ENCODE measurements around the gene MINDY4. TPM values are rescaled to one million over a fixed set of nuclear protein-coding genes. Genes with fewer than 3 reads are reported as not detected.

Gene MINDY4
- total RNA-seq, 1 donor, result 10.5 TPM

- no peak for TF ChIP-seq CTCF (IDR thresholded peaks at IDR 0.05; ENCODE audit: extremely low read depth, low read depth, low read length)
- no peak overlapping the region for H3K4me3 ChIP-seq (ENCODE audit: insufficient read depth, low read length)
- no peaks in the 10 kb centered on the region for H3K9me3 ChIP-seq (ENCODE audit: low read depth, low read length)
- H3K27me3 ChIP-seq (ENCODE audit: insufficient read depth, low read length), result peaks cover 20% of the 10 kb centered on the region
- H3K36me3 ChIP-seq (ENCODE audit: insufficient read depth, low read length), result no peaks in the 10 kb centered on the region
- no peaks in the 10 kb centered on the region for H4K20me1 ChIP-seq (ENCODE audit: insufficient read depth, low read length)
- no peak overlapping the region for H3K4me2 ChIP-seq (ENCODE audit: insufficient read depth, low read length)
- DNase-seq (ENCODE audit: insufficient read length, low spot score, missing footprints), result peak; percentile 44
- no peak overlapping the region for H3K27ac ChIP-seq (ENCODE audit: low read depth, low read length)
- H3K4me1 ChIP-seq (ENCODE audit: insufficient read depth, low read length), result no peaks in the 10 kb centered on the region
- H2AFZ ChIP-seq (ENCODE audit: low read length), result no peak overlapping the region
- H3K79me2 ChIP-seq (ENCODE audit: insufficient read depth, low read length), result no peaks in the 10 kb centered on the region
Observed at GRCh38 chr7:30741289-30741688, 29.9 kb upstream of the MINDY4 start.

- Histone ChIP-seq H4K20me1 (ENCODE audit: insufficient read depth, low read length) (no peaks in the 10 kb centered on the region), H3K27ac (ENCODE audit: low read depth, low read length) (no peak overlapping the region), H2AFZ (ENCODE audit: low read length) (no peak overlapping the region), H3K36me3 (ENCODE audit: insufficient read depth, low read length) (no peaks in the 10 kb centered on the region), H3K9me3 (ENCODE audit: low read depth, low read length) (no peaks in the 10 kb centered on the region), H3K4me3 (ENCODE audit: insufficient read depth, low read length) (no peak overlapping the region), H3K79me2 (ENCODE audit: insufficient read depth, low read length) (no peaks in the 10 kb centered on the region), H3K27me3 (ENCODE audit: insufficient read depth, low read length) (peaks cover 7% of the 10 kb centered on the region), H3K4me1 (ENCODE audit: insufficient read depth, low read length) (no peaks in the 10 kb centered on the region), H3K4me2 (ENCODE audit: insufficient read depth, low read length) (no peak overlapping the region)
- TF ChIP-seq CTCF (IDR thresholded peaks at IDR 0.05; ENCODE audit: extremely low read depth, low read depth, low read length), result peak; percentile 52
- peak; percentile 82 for DNase-seq (ENCODE audit: insufficient read length, low spot score, missing footprints)
Observed at GRCh38 chr7:30743371-30744074, 27.7 kb upstream of the MINDY4 start.

- peaks cover 3% of the 10 kb centered on the region for H3K27me3 ChIP-seq (ENCODE audit: insufficient read depth, low read length)
- no peak overlapping the region for H3K4me2 ChIP-seq (ENCODE audit: insufficient read depth, low read length)
- no peak overlapping the region for H3K4me3 ChIP-seq (ENCODE audit: insufficient read depth, low read length)
- H3K4me1 ChIP-seq (ENCODE audit: insufficient read depth, low read length), result no peaks in the 10 kb centered on the region
- no peak overlapping the region for H3K27ac ChIP-seq (ENCODE audit: low read depth, low read length)
- no peaks in the 10 kb centered on the region for H3K36me3 ChIP-seq (ENCODE audit: insufficient read depth, low read length)
- H3K9me3 ChIP-seq (ENCODE audit: low read depth, low read length), result no peaks in the 10 kb centered on the region
- no peaks in the 10 kb centered on the region for H3K79me2 ChIP-seq (ENCODE audit: insufficient read depth, low read length)
- no peaks in the 10 kb centered on the region for H4K20me1 ChIP-seq (ENCODE audit: insufficient read depth, low read length)
- no peak overlapping the region for H2AFZ ChIP-seq (ENCODE audit: low read length)
- DNase-seq (ENCODE audit: insufficient read length, low spot score, missing footprints), result peak; percentile 68
- no peak for TF ChIP-seq CTCF (IDR thresholded peaks at IDR 0.05; ENCODE audit: extremely low read depth, low read depth, low read length)
Observed at GRCh38 chr7:30744075-30744417, 27.2 kb upstream of the MINDY4 start.

GRCh38 chr7:30745261-30745941, 25.8 kb upstream of the MINDY4 start:
- Histone ChIP-seq H3K4me2 (ENCODE audit: insufficient read depth, low read length) (no peak overlapping the region), H3K36me3 (ENCODE audit: insufficient read depth, low read length) (no peaks in the 10 kb centered on the region), H3K79me2 (ENCODE audit: insufficient read depth, low read length) (no peaks in the 10 kb centered on the region), H2AFZ (ENCODE audit: low read length) (no peak overlapping the region), H3K27ac (ENCODE audit: low read depth, low read length) (no peak overlapping the region), H3K27me3 (ENCODE audit: insufficient read depth, low read length) (no peaks in the 10 kb centered on the region), H4K20me1 (ENCODE audit: insufficient read depth, low read length) (no peaks in the 10 kb centered on the region), H3K4me3 (ENCODE audit: insufficient read depth, low read length) (no peak overlapping the region), H3K4me1 (ENCODE audit: insufficient read depth, low read length) (peaks cover 2% of the 10 kb centered on the region), H3K9me3 (ENCODE audit: low read depth, low read length) (no peaks in the 10 kb centered on the region)
- TF ChIP-seq CTCF (IDR thresholded peaks at IDR 0.05; ENCODE audit: extremely low read depth, low read depth, low read length), result no peak
- peak; percentile 22 for DNase-seq (ENCODE audit: insufficient read length, low spot score, missing footprints)
